Adrenal gland (tissue), 12 donors: Measurements from ENCODE around the gene SLC25A38. TPM values are rescaled to one million over a fixed set of nuclear protein-coding genes. Genes with fewer than 3 reads are reported as not detected.

Experiments used
- DNase-seq, 7 donors: peaks; one replicate each; pipeline ENCODE4 v3.0.0-alpha.2; 2019 to 2020
- H3K27ac ChIP-seq, 5 donors: fragments of 200-600 bp; sonication (generic) in 4 of 5; 1 replicate in 3 of 5; 2 replicates in 2 of 5; pipeline versions ENCODE4 v1.5.1 to v1.8.0; 2016 to 2020; ENCODE audit warnings: mild to moderate bottlenecking in 1 of 5
- H3K27me3 ChIP-seq: fragments of 200-600 bp; 2 replicates; pipeline ENCODE4 v1.8.0; 2021
- H3K36me3 ChIP-seq, 2 donors: fragments of 200-600 bp; replicated peaks in 1 of 2; 1 replicate in 1 of 2; 2 replicates in 1 of 2; pipeline versions ENCODE4 v1.5.1 to v1.8.0; 2018 to 2022
- H3K4me1 ChIP-seq, 2 donors: fragments of 200-600 bp; replicated peaks in 1 of 2; 1 replicate in 1 of 2; 2 replicates in 1 of 2; pipeline versions ENCODE4 v1.5.1 to v1.8.0; 2018 to 2021
- H3K4me3 ChIP-seq, 4 donors: fragments of 200-600 bp; sonication (generic) in 3 of 4; one replicate each; pipeline ENCODE4 v1.5.1; 2016 to 2018
- H3K9me3 ChIP-seq, 3 donors: fragments of 200-600 bp; sonication (generic) in 1 of 3; replicated peaks in 1 of 3; 1 replicate in 2 of 3; 2 replicates in 1 of 3; pipeline versions ENCODE4 v1.5.1 to v1.8.0; 2016 to 2021
- CTCF ChIP-seq, 6 experiments: fragments of 450-650 bp in 4 of 6; fragments of 200-600 bp in 2 of 6; sonication (generic) in 1 of 6; IDR thresholded peaks; 1 replicate in 5 of 6; 2 replicates in 1 of 6; pipeline versions ENCODE4 v1.5.1 to v1.8.0; 2016 to 2021; ENCODE audit warnings: antibody characterized with exemption in 6 of 6, mild to moderate bottlenecking in 2 of 6, moderate library complexity in 1 of 6
- POLR2A ChIP-seq, 2 donors: fragments of 450-650 bp; IDR thresholded peaks; one replicate each; pipeline ENCODE4 v1.6.1; 2017; ENCODE audit warnings: antibody characterized with exemption in 2 of 2, mild to moderate bottlenecking in 2 of 2, moderate library complexity in 1 of 2
- WGBS, 4 donors: extraction: QIAGEN DNeasy Blood & Tissue Kit in 2 of 4; methylation state at CpG; one replicate each; pipeline versions ENCODE4 v1.1.5 to v1.1.7; 2013 to 2017; 5-methylcytosine and 5-hydroxymethylcytosine counted together
- intact Hi-C, 2 donors: fragments of 100-400 bp; cut with DNase I; formaldehyde crosslinking; loops; one replicate each; pipeline versions ENCODE4 v1.14.1 to v1.15.0; 2022 to 2023
- polyA plus RNA-seq, 3 donors: library from polyadenylated mRNA; stranded (reverse); fragments of 200-250 nt in 2 of 3; fragments of 350-450 nt in 1 of 3; fragmentation: Illumina TruSeq in 1 of 3; extraction: RNeasy Lipid Tissue Mini Kit (QIAGEN cat#74804) in 1 of 3; gene quantifications; one replicate each; pipeline ENCODE4 v1.2.3, GENCODE V29; 2013 to 2014
- total RNA-seq, 9 donors: library from RNA; depleted of rRNA in 4 of 9; stranded (reverse); fragments of >200 nt in 4 of 9; fragments of 120-200 nt in 1 of 9; fragmentation: NEBNext Ultra II Directional in 1 of 9; extraction: Animal tissue kit (Norgen Biotek cat#: 25700) in 1 of 9; gene quantifications; one replicate each; pipeline versions ENCODE4 v1.1.0 to v1.2.4, GENCODE V29; 2013 to 2023
- donor health status: healthy with polysubstance abuse.
- donor health status: Bipolar disorder and iron deficiency.
- donor health status: DM: yes; HTN: yes; CAD: no.
- donor health status: DM: no; HTN: no; CAD: no.
- donor health status: DM: no; HTN: no; CAD: no.
- donor health status: DM: yes; HTN: yes; CAD: no.

The SLC25A38 gene
- total and polyA plus RNA-seq, 12 donors, result 34.2 to 70.6 (median 47.3) TPM

DNA sequence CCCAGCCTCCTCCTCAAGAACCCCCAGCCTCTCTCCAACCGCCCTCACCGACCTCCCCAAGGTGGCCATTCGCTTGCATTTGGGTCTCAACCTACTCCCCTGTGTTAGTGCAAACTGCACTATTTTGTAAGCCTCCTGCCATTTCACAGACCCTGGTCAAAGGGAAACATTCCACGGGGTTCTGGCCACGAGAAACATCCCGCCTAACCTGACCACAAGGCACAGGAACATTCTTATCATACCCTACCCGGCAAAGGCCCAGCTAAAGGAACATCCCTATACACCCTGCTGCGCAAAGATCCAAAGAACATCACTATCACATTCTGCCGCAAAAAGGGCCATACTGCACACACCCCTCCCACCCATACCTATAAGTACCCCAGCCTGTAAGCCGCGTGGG lies 46.3 kb downstream of the SLC25A38 start:
- DNase-seq, result no peak
- Histone ChIP-seq H3K27ac (peak overlapping the region in 1 of 5 donors; percentile 29), H3K27me3 (no peaks in the 10 kb centered on the region), H3K9me3 (no peaks in the 10 kb centered on the region), H3K36me3 (no peaks in the 10 kb centered on the region), H3K4me1 (no peaks in the 10 kb centered on the region), H3K4me3 (no peak overlapping the region)
- no peak for TF ChIP-seq CTCF (IDR thresholded peaks at IDR 0.05)
- TF ChIP-seq POLR2A (IDR thresholded peaks at IDR 0.05), result no peak
- 89 to 95% (median 91%) methylated on average over 10 to 11 of the region's 11 CpGs for WGBS, 4 donors
- intact Hi-C loops, result no loop called here

DNA sequence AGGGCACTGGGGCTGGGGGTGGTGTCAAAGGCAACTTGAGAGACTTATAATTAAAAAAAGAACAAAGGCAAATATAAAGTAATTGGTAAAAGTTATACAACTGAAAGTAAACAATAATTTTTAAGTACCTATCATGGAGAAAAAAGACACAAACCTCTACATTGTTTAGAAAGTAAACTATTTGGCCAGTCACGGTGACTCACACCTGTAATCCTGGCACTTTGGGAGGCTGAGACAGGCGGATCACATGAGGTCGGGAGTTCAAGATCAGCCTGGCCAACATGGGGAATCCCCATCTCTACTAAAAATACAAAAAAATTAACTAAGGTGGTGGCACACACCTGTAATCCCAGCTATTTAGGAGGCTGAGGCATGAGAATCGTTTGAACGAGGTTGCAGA lies 49.2 kb downstream of the SLC25A38 start:
- Histone ChIP-seq H3K4me3 (no peak overlapping the region), H3K27ac (no peak overlapping the region), H3K36me3 (no peaks in the 10 kb centered on the region), H3K4me1 (no peaks in the 10 kb centered on the region), H3K27me3 (no peaks in the 10 kb centered on the region), H3K9me3 (no peaks in the 10 kb centered on the region)
- intact Hi-C loops, result no loop called here
- 82 to 89% (median 87%) methylated on average over 5 of the region's 5 CpGs for WGBS, 4 donors
- no peak for TF ChIP-seq CTCF (IDR thresholded peaks at IDR 0.05)
- TF ChIP-seq POLR2A (IDR thresholded peaks at IDR 0.05), result no peak
- DNase-seq, result no peak

- no peak for DNase-seq
- intact Hi-C loops, result no loop called here
- 64 to 68% (median 65%) methylated on average over 3 of the region's 3 CpGs for WGBS, 4 donors
- Histone ChIP-seq H3K27me3 (no peaks in the 10 kb centered on the region), H3K9me3 (no peaks in the 10 kb centered on the region), H3K36me3 (no peaks in the 10 kb centered on the region), H3K27ac (peak overlapping the region in 2 of 5 donors; percentile 17 to 47), H3K4me1 (no peaks in the 10 kb centered on the region), H3K4me3 (no peak overlapping the region)
- TF ChIP-seq CTCF (IDR thresholded peaks at IDR 0.05) (no peak), POLR2A (IDR thresholded peaks at IDR 0.05) (no peak)
Observed at GRCh38 chr3:39433642-39434041, 50.5 kb downstream of the SLC25A38 start.

DNA sequence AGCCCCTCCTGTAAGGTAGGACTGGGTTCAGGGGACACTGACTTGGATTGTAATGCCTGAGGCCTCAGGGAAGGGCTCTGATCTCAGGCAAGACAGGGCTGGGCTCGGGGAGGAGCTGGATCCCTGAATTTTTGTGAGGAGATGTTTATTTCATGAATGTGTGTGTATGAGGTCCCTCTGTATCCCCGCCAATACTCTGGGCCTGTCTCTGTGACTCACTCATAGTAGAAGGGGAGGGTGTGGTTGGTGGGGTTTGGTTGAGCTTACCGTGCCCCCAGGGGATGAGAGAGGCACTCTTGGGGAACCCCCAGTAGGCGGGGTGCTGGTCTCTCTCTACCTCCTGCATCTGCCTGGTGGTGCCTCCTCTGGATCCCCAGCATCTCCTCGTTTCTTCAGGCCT lies 51.4 kb downstream of the SLC25A38 start:
- 70 to 95% (median 73%) methylated on average over 4 to 5 of the region's 5 CpGs for WGBS, 4 donors
- no peak for DNase-seq
- intact Hi-C loops, result no loop called here

More for the DNA sequence above, 51.4 kb downstream of the SLC25A38 start:
- H3K4me1 ChIP-seq, result no peaks in the 10 kb centered on the region
- no peak overlapping the region for H3K4me3 ChIP-seq
- H3K27ac ChIP-seq, result peak overlapping the region in 1 of 5 donors; percentile 21
- no peaks in the 10 kb centered on the region for H3K36me3 ChIP-seq
- TF ChIP-seq CTCF (IDR thresholded peaks at IDR 0.05) (no peak), POLR2A (IDR thresholded peaks at IDR 0.05) (no peak)
- no peaks in the 10 kb centered on the region for H3K27me3 ChIP-seq
- H3K9me3 ChIP-seq, result no peaks in the 10 kb centered on the region
